IPS-11a (cell line): ENCODE results near the gene CHD5.

Experiments used
- H3K4me3 ChIP-seq: one replicate; pipeline ENCODE4 v1.5.1; 2013; ENCODE audit warnings: low read depth, low read length, control low read depth

Gene CHD5

DNA sequence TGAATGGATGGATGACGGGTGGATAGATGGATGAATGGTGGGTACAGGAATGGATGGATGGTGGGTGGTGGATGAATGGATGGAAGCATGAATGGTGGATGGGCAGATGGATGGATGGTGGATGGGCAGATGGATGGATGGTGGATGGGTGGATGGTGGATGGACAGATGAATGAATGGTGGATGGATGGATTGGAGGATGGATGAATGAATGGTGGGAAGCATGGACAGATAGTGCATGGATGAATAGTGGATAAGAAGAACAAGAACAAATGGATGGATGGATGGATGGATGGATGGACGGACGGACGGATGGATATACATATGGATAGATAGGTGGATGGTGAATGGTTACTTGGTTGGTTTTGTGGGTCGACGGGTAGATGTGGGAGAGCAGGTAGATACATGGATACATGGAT is 4.7 kb downstream of the CHD5 start:
- H3K4me3 ChIP-seq = no peak overlapping the region

DNA sequence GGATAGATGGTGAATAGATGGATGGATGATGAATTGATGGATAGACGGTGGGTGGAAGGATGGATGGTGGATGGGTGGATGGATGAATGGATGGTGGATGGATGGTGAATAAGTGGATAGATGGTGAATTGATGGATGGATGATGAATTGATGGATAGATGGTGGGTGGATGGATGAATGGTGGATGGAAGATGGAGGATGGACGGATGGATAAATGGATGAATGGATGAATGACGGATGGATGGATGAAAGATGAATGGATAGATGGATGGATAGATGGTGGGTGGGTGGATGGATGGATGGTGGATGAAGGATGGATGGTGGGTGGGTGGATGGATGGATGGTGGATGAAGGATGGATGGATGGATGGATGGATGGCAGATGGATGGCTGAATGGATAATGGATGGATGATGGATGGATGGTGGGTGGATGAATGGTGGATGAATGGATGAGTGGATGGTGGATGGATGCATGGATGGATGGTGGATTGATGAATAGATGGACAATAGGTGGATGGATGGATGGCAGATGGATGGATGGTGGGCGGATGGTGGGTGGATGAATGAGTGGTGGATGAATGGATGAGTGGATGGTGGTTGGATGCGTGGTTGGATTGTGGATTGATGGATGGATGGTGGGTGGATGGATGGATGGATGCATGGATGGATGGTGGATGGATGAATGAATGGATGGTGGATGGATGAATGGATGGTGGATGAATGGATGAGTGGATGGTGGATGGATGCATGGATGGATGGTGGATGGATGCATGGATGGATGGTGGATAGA is 5.3 kb downstream of the CHD5 start:
- H3K4me3 ChIP-seq = no peak overlapping the region

DNA sequence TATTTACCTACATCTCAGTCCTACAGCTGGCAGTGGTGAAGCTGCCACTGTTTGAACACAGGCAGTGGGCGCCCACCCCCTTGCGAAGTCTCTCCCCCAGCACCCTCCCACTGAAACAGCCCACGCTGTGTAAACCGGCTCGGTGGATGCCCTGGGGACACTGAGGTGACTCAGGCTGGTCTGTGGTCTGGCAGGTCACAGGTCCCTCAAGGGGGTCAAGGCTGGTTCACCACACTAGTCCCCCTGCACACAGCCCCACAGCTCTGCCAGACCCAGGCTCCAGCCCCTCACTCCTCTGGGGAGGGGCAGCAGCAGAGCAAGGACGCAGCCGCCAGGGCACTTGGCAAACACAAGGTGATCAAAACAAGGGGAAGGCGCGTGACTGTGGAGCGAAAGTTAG is 7.6 kb downstream of the CHD5 start:
- no peak overlapping the region for H3K4me3 ChIP-seq

DNA sequence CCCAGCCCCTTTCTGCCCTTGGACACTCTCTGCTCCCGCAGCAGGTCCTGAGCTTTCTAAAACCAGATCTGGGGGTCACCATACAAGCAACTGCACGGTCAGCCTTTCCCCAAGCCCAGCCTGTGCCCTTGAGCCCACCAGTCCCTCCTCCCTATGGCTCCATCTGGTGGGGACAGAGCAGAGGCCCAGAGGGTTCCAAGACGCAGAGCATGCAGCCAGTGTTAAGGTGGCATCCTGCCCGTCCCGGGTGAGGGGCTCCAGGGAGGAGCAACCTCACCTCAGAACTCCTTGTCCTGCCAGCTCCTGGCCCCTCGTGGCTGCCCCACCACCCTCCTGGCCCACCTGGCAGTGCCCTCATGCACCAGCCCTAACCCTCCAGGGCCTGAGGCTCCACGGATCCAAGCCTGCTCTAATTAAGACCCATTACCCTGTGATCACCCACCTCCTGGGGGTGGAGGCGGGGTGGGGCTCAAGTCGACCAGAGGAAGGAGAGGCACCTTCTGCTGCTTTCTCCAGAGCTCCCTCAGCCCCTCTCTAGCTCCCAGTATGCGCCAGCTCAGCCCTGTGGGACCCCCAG is 8.5 kb downstream of the CHD5 start:
- no peak overlapping the region for H3K4me3 ChIP-seq

DNA sequence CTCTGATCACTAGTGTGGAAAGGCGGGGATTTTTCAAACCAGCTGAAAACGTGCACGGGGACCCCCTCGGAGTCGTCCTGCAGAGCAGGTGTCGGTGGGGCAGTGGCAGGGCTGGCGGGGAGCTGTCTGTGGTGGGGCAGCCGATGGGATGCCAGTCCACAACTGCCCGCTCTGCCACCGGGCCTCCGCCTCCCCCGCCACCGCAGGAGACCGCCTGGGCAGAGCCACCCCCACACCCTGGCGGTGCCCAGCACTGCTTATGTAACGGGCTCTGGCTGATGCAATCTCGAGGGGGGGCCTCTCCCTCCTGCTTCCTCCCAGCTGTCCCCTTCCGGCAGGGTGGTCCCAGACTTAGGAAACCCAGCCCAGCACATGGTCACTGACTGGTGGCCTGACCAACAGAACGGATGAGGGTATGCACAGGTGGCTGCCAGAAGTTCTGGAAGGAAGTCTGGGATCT is 9.3 kb downstream of the CHD5 start:
- H3K4me3 ChIP-seq = no peak overlapping the region

DNA sequence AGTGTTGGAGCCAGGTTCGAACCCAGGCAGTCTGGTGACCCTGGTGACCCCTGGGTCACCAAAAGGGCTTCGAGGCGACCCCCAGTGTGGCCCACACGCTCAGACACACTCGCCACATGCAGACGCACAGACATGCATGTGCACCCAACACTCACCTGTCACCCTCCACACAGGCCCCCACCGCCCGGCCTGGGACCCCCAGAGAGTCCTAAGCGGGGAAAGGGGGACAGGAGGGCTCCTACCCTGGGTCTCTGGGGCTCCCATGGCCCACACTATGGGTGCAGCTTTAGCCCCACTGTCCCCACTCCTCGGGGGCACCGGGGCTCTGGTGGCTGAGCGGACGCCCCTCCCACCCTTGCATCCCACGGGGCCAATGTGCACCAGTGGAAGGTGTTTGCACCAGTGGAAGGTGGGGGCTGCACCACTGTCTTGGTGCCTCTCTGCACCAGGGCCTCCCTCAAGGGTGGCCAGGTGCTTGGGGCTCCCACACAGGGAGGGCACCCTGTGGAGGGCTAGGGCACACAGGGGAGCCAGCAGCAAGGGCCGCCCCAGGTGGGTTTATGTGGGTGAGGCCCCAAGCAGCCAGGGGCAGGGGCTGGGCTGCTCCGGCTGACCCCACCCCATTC is 9.9 kb downstream of the CHD5 start:
- no peak overlapping the region for H3K4me3 ChIP-seq

DNA sequence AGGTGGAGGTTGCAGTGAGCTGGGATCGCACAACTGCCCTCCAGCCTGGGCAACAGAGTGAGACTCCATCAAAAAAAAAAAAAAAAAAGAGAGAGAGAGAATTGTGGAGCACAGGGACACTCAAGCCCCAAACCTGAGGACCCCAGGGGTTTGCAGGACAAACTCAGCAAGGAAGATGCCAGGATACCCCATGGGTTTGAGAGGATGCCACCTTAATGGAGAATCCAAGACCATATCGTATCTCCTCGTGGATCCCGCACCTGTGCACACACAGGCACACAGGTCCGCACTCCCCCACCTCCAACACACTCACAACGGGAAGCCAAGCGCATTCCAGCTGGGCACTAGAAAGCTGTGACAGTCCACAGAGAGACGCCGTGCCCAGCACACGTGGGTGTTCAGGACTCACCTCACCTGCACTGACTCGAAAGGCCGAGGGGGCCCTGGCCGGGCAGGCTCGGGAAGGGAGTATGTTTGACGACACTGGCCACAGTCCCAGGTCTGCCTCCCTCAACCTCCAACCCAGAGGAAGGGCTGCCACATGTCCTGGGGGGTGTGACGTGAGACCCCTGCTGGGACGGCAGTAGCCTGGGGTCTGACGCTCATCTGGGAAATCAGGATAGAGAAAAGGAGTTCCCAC is 11.1 kb downstream of the CHD5 start:
- no peak overlapping the region for H3K4me3 ChIP-seq

DNA sequence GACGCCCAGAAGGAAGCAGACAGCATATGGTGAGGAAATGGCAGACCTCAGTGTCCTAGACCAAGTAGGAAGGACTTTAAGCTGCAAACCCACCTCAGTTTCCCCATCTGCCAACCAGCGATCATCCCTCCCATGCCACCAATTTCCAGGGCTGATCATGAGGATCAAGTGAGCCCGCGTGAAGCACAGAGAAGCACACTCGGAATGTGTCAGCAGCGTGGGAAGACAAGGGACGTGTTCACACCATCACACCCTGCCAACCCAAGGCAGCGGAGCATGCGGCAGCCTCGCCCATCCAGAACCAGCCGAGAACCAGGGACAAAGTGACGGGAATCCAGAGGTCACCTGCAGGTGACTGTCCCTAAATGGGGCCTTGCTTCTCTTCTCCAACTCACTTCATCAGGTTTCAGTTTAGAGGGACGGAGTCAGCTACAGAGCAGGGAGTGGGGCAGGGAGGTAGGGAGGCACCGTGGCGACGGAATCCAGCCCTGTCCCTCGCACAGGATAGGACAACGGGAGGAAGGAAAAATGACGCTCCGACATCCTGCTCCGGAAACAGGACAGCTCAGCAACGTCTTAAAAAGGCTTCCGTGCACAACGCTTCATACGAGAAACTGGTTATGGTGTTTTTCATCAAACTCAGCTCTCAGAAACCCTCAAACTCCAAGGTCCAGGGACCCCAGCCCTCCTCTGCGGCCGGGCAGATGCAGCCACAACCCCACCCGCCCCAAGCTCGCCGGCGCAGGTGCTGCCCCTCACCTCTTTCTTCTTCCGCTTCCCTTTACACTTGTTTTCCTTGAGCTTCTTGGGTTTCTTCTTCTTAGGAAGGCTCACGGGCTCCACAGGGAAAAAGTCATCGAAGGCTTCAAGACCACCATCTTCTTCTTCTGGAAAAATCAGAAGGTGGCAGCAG is 12.5 kb downstream of the CHD5 start:
- no peak overlapping the region for H3K4me3 ChIP-seq

DNA sequence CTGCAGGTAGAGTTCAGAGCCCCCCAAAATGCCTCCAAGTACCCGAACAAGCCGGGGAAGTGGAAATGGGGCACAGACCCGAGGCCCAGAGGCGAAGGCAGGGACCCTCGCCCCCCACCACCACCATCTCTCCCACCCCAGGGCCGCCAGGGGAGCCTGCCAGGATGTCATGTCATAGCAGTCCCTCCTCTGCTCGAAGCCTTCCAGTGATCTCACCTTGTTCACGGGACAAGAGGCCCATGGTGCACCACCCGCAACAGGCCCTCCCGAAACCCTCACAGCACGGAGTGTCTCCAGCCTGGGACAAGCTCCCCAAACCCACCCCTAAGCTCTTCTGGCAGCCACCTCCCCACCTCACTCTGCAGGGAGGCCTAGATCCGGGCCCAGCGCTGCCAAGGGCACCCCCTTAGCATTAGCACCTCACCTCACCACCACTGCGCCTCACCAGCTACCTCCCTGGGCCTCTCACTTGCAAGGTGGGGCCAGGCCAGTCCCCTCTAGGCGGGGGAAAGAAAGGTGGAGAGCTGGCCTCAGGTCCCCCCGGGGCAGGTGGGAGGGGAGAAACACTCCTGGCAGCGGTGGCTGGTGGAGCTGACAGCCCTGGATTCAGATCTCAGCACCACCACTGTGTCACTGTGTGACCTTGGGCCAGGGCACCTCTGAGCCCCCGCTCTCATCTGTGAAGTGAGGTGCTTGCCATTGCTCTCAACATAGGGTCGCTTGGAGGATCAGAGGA is 13.3 kb downstream of the CHD5 start:
- no peak overlapping the region for H3K4me3 ChIP-seq

DNA sequence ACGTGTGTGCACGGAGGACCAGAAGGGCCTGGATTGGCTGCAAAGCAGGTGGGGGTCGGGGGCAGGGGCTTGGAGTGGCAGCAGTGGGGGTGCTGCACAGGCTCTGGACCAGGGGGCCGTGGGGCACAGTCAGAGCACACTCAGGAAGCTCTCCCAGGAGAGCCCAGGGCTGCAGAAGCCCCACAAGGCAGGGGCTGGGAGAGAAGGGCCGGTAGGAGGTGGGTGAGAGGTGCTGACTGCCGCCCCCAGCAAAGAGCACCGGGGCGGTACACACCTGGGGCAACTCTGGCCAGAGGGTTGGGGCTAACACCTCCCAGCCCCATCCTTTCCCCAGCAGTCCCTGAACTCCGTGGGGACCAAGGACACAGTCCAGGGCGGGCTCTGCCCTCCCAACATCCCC is 13.9 kb downstream of the CHD5 start:
- H3K4me3 ChIP-seq = no peak overlapping the region

DNA sequence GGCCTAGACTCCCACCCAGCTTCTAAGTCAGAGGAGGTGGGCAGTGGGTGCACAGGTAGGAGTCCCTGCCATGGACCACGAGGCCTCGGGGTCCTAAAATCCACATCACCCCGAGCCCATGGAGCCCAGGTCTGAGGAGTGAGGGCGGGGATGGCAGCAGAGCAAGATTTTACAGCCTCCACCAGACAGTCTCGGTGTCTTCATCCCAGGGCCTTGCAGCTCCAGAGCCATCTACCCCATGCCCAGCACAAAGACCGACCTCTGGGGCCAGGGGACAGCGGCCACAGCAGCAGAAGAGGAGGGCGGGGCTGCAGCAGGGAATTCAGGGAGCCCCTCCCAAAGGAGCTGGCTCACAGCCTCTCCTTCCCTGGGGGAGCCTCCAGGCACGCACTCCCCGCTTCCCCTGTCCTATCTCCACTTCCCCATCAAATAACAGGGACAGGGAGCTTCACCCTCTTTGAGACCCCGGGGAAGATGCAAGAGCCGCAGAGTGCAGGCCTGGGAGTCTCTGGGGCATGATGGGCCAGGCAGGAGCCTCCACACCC is 14.6 kb downstream of the CHD5 start:
- no peak overlapping the region for H3K4me3 ChIP-seq

DNA sequence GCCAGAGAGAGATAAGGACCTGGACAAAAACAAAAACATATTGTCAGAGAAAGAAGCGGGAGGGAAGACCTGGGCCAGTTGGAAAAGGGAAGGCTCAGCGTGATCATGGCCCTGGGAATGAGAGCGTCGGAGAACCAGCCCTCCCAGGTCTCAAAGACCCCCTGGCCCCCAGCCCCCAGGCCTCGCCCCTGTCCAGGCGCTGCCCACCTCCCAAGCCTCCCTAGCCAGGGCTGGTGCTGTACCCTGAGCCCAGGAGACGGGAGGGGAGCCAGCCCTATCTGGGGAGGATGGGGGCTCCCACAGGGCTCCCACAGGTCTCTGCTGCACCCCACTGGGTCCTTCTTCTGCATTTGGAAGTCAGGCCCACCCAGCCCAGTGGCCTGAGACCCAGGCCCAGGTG is 15.1 kb downstream of the CHD5 start:
- no peak overlapping the region for H3K4me3 ChIP-seq

DNA sequence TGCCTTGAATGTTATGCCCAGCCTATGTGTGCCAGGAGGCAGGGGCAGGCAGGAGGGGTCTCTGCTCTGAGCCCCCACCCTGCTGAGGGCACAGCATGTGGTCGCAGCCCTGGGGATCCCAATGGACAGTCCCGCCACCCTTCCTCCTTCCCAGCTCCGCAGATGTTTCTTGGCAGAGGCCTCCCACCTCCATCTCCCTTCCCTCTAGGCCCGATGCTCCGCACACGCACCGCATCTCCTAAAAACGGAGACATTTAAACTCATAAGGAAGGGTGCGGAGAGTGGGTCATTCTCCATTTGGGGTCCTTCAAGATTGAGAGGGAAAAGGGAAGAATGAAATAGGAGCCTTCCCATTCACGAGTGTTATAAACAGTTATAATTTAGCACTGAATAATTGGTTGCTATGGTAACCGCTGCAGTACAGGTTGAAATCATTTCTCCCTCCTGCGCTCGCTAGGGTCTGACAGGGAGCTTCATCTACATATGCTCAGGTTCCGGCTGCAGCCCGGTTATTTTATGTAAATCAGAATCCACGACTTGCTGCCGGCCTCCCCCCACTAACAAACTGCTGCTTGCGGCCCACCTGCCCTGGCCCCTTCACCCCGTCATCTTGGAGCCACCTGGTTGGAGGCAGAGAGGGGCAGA is 16.0 kb downstream of the CHD5 start:
- no peak overlapping the region for H3K4me3 ChIP-seq

DNA sequence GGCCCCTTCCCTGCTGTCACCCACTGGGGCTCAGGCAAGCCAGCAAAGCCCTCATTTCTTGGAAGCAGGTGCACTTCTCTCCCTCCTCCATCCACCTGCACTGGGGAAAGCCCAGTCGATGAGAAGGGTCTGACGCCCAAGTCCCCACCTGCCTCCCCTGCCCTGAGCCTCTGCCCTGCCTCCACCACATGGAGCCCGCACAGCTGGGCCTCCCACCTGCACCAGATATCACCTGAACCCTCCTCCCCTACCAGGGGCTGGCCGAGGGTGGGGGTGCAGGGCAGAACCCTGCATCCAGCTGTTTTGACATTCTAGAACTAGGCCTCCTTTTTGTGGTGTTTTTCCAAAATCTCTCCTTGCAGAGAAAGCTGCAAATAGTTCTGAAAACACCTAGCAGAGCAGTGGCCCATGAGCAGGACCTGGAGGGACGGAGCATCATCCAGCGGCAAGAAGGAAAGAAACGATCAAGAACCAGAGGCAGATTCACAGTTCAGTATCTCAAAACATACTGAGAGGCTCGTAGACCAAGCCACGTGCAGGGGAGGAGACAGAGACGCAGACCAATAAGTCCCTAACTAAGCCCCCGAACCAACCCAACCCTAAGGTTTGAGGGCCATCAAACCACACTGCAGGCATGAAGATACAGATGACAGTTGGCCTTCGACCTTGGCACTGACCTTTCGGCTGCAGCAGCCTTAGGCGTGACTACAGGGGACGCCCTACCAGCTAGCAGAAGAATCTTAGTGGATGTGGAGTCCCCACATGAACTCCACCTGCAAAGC is 16.7 kb downstream of the CHD5 start:
- H3K4me3 ChIP-seq = no peak overlapping the region

DNA sequence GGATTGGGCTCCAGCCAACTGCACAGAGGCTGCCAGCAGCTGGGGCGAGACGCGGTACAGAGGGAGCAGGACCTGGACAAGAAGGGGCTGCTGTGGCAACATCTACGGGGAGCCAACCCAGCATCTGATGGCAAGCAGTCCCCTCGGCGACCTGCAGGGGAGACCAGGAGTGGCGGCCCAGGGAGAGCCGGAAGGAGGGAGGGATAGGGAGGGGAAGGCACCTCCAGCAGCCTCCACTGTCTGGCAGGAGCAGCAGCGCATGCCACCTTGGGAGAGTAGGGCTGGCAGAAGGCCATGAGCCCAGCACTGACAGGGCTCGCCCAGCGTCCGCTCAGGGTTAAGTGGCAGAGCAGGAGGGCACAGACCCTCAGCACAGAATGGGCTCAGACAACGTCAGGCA is 17.3 kb downstream of the CHD5 start:
- H3K4me3 ChIP-seq = no peak overlapping the region

DNA sequence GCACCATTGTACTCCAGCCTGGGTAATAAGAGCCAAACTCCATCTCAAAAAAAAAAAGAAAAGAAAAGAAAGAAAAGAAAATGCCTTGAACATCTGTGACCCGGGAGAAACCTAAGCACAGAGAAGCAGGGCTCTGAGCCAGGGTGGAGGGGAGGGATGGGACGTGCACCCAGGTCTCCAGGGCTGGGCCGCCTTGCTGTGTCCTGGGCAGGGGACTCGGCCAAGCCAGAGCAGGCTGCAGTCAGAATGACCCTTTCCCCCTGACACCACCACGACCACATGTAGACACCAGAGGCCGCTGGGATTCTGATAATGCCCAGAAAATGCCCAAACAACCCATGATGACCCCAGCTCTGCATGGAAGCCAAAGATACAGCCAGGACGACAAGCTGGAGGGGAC is 17.8 kb downstream of the CHD5 start:
- H3K4me3 ChIP-seq = no peak overlapping the region

DNA sequence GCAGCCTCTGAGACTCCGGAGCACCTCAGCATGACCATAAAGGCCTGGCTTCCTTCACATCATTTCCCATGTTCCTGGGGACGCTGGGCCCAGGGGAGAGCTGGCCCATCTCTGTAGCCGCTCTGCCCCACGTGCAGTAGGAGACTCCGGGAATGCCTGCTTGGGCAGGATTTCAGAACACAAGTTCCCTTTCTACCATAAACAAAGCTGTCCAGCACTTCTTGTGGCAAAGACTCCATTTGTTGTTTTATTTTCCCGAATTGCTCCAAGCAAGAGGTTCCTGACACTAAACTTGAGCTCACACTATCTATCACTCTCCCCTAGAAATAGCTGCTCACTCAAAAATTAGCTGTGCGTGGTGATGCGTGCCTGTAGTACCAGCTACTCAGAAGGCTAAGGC is 21.9 kb downstream of the CHD5 start:
- no peak overlapping the region for H3K4me3 ChIP-seq

DNA sequence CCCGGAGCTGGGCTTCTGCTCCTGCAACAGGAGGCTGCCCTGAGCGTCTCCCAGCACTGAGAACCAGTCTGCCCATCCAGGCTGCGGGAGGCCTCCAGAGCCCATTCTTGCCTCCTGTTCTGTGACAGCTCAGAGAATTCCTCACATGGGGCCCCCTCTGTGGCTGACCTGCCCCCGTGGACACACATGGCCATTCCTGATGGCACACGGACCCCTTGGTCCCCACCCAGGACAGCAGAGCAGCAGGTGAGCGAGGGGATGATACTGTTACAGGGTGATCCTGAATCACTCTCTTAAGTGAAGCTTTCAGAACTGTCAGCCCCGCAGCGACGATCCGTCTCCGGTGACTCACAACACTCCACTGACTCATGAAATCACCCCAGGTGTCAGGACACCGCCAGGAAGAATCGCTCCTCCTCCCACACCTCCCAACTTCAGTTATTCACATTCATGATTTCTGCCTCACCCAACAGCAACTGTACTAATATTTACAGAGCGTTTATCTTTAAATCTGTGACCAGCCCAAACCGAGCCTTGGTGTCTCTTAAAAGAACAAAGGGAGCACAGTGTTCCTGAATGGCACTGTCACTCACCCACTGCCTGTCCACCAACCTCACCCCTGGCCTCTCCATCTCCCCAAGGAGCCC is 22.5 kb downstream of the CHD5 start:
- H3K4me3 ChIP-seq = no peak overlapping the region
